A549 (cell line): ENCODE data around the gene GGA2.

Experiments
- CEBPB ChIP-seq, 2 experiments: fragments of >200 bp in 1 of 2; sonication (Bioruptor Twin) in 1 of 2; formaldehyde crosslinking in 1 of 2; IDR thresholded peaks; 2 replicates each; pipeline ENCODE4 v1.6.1; 2012 to 2016
- CTCF ChIP-seq: fragments of >200 bp; sonication (Bioruptor Twin); formaldehyde crosslinking; IDR thresholded peaks from 3 replicates; pipeline ENCODE4 v1.5.1; 2016
- GATA3 ChIP-seq: IDR thresholded peaks from 2 replicates; pipeline ENCODE4 v1.6.1; 2012; ENCODE audit warnings: borderline replicate concordance
- MYC ChIP-seq: IDR thresholded peaks from 2 replicates; pipeline ENCODE4 v1.6.1; 2012; ENCODE audit warnings: mild to moderate bottlenecking, inconsistent platforms, low read length, improper control_type of control experiment, borderline replicate concordance
- POLR2A ChIP-seq: IDR thresholded peaks from 2 replicates; pipeline ENCODE4 v1.6.1; 2012; ENCODE audit warnings: mild to moderate bottlenecking, low read length
- RNF2 ChIP-seq: fragments of 200-600 bp; sonication (generic); IDR thresholded peaks from 2 replicates; pipeline ENCODE4 v1.6.1; 2016; ENCODE audit warnings: low read depth, mild to moderate bottlenecking, antibody characterized with exemption, moderate library complexity, borderline replicate concordance
- SMC3 ChIP-seq: fragments of >200 bp; sonication (Bioruptor Twin); formaldehyde crosslinking; IDR thresholded peaks from 3 replicates; pipeline ENCODE4 v1.6.1; 2018; ENCODE audit warnings: inconsistent platforms

- TF ChIP-seq CEBPB (IDR thresholded peaks at IDR 0.05) (no peak), RNF2 (no peak), SMC3 (no peak), GATA3 (no peak), POLR2A (no peak), MYC (no peak), CTCF (no peak)
Measured at GRCh38 chr16:23504076-23504452, 6.2 kb downstream of the GGA2 start.
